ENCODE data around the gene CCNL2. TPM values are rescaled to one million over a fixed set of nuclear protein-coding genes. Genes with fewer than 3 reads are reported as not detected.

CCNL2 gene
- polyA plus RNA-seq, 2 of the 4 experiments (the other 2 are of a cell fraction): 85.5 to 111 TPM

DNA sequence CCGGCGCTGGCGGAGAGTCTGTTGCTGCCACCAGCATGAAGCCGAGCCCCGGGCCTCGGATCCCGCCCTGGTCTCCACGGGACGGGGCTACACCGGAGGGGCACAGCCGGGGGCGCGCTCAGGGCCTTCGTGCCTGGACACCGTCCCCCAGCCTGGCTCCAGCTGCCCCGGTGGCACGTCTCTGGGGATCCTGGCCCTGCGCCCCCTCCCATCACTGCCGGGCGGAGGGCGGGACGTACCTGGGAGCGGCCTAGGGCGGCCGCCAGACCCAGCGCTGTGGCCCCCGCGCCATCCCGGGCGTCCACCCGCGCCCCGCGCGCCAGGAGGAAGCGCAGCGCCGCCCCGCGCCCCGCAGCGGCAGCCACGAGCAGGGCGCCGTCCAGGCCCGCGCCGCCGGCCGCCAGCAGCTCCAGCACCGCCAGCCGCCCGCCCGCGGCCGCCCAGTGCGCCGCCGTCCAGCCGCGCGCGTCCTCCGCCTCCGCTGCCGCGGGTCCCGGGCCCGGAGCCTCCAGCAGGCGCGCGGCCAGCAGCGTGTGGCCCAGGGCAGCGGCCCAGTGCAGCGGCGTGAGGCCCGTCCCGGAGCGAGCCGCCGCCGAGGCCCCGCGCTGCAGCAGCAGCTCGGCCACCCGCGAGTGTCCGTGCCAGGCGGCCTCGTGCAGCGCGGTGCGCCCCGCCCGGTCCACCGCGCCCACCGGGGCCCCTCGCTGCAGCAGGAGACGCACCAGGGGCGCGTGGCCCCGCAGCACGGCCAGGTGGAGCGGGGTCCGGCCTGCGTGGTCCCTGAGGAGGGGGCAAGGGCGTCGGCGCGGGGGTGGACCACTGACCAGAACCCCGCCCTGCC lies 20.9 kb upstream of the CCNL2 start (continued):
- TF ChIP-seq POLR2AphosphoS2 (conservative IDR thresholded peaks at IDR 0.05; ENCODE audit: low read length): no peak

GRCh38 chr1:1419363-1419812 lies 20.3 kb upstream of the CCNL2 start:
- WGBS (ENCODE audit: missing lambda C conversion rate): 94% methylated on average over 7 of the region's 21 CpGs
- no peak; a peak in 1 of 6 replicates for ATAC-seq
- no peak overlapping the region for H3K4me2 ChIP-seq

More at GRCh38 chr1:1419363-1419812, 20.3 kb upstream of the CCNL2 start:
- Histone ChIP-seq H3K4me3 (no peak overlapping the region), H3K9me3 (no peaks in the 10 kb centered on the region), H3K27ac (no peak overlapping the region), H3K4me1 (0 out of 3 replicates have a peak, but pooled peaks cover 3% of the 10 kb centered on the region)
- CTCF ChIA-PET: no interaction called here
- POLR2A ChIA-PET: no interaction called here
- TF ChIP-seq POLR2A (IDR thresholded peaks at IDR 0.05; ENCODE audit: low read length) (no peak), RAD21 (conservative IDR thresholded peaks at IDR 0.05 in 1 of 2, IDR thresholded peaks at IDR 0.05 in 1 of 2) (no peak), REST (IDR thresholded peaks at IDR 0.05) (no peak), TP53 (CRISPR knock-in tag; IDR thresholded peaks at IDR 0.05) (no peak), ZNF302 (CRISPR knock-in tag; IDR thresholded peaks at IDR 0.05) (no peak), MAZ (IDR thresholded peaks at IDR 0.05; ENCODE audit: borderline replicate concordance, low read depth, low read length) (no peak), PBX3 (IDR thresholded peaks at IDR 0.05) (no peak), NPAS2 (CRISPR knock-in tag; IDR thresholded peaks at IDR 0.05; ENCODE audit: borderline replicate concordance) (no peak), CEBPB (IDR thresholded peaks at IDR 0.05) (no peak)
- TF ChIP-seq, protein P1, sequence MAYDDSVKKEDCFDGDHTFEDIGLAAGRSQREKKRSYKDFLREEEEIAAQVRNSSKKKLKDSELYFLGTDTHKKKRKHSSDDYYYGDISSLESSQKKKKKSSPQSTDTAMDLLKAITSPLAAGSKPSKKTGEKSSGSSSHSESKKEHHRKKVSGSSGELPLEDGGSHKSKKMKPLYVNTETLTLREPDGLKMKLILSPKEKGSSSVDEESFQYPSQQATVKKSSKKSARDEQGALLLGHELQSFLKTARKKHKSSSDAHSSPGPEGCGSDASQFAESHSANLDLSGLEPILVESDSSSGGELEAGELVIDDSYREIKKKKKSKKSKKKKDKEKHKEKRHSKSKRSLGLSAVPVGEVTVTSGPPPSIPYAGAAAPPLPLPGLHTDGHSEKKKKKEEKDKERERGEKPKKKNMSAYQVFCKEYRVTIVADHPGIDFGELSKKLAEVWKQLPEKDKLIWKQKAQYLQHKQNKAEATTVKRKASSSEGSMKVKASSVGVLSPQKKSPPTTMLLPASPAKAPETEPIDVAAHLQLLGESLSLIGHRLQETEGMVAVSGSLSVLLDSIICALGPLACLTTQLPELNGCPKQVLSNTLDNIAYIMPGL (CRISPR knock-in tag; IDR thresholded peaks at IDR 0.05; ENCODE audit: borderline replicate concordance): no peak
- TF ChIP-seq, protein P2, sequence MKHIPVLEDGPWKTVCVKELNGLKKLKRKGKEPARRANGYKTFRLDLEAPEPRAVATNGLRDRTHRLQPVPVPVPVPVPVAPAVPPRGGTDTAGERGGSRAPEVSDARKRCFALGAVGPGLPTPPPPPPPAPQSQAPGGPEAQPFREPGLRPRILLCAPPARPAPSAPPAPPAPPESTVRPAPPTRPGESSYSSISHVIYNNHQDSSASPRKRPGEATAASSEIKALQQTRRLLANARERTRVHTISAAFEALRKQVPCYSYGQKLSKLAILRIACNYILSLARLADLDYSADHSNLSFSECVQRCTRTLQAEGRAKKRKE (CRISPR knock-in tag; IDR thresholded peaks at IDR 0.05; ENCODE audit: low read depth): no peak
- no peak for DNase-seq (ENCODE audit: low read depth in 1 of 2, low spot score in 1 of 2)
- FAIRE-seq: no peak
